GM21825 (cell line): Measurements from ENCODE around the gene RARB.

Source experiments
- ATAC-seq: cut with Tn5 transposase; IDR thresholded peaks from one replicate; pipeline ENCODE4 v1.9.1; 2021; ENCODE audit warnings: mild to moderate bottlenecking, moderate library complexity; ENCODE audit not compliant: unreplicated experiment

The RARB gene

GRCh38 chr3:25500706-25501210 lies 72.7 kb downstream of the RARB start:
- ATAC-seq: no peak

GRCh38 chr3:25502233-25502632 lies 74.2 kb downstream of the RARB start:
- ATAC-seq: no peak

GRCh38 chr3:25503898-25504301 lies 75.8 kb downstream of the RARB start:
- ATAC-seq: no peak

DNA sequence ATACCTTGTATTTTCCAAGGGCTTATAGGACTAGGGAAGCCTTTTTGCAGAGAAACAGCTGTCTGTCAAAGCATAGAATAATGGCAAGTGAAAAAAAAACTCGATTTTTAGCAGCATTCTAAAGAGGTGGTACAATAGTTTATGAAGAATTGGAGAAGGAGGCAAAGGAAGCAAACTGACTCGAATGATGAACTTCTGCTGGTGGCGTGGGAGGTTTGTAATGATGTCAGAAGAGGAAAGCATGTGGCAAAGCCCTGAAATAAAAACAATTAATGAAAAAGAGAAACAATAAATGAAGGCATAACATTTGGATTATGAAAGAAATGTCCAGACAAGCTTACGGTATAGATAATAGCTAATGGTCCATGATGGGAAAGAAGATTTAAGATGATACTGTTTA lies 77.5 kb downstream of the RARB start:
- no peak for ATAC-seq

DNA sequence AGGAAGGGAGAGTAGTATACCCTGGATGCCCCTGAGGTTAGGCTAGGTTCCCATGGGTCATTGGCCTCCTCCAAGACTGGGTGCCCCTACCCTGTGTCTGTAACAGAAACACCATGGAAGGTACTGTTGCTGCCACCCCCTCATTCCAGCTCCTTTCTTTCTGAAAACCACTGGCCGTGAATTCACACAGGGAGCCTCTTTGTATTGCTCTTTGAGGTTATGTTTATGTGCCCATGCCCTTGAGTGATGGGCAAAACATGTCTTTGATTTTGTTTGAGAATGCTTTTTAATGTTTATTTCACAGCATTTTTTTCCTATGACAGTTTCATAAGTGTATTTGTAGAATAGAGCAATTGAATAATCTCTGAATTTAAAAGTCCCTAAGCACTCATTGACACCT lies 79.7 kb downstream of the RARB start:
- ATAC-seq: no peak

GRCh38 chr3:25508433-25508832 lies 80.4 kb downstream of the RARB start:
- no peak for ATAC-seq

GRCh38 chr3:25508901-25509300 lies 80.8 kb downstream of the RARB start:
- ATAC-seq: no peak

DNA sequence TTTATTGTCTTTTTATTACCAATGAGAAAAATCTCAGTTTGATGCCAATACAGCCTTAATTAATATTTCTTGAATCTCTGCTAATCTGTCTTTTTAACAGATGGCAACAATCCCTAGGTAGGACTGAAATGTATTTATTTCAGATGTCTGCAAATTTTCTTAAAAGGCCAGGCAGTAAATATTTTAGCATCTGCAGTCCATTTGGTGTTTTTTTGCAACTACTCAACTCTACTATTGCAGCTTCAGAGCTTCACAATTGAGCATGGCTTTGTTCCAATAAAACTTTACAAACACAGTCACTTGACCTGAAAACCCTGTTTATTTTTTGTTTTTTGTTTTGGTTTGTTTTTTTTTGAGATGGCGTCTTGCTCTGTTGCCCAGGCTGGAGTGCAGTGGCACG lies 82.7 kb downstream of the RARB start:
- ATAC-seq: no peak

GRCh38 chr3:25511972-25512721 lies 84.1 kb downstream of the RARB start:
- no peak for ATAC-seq

- ATAC-seq: no peak
Observed at GRCh38 chr3:25513642-25514266, 85.7 kb downstream of the RARB start.

DNA sequence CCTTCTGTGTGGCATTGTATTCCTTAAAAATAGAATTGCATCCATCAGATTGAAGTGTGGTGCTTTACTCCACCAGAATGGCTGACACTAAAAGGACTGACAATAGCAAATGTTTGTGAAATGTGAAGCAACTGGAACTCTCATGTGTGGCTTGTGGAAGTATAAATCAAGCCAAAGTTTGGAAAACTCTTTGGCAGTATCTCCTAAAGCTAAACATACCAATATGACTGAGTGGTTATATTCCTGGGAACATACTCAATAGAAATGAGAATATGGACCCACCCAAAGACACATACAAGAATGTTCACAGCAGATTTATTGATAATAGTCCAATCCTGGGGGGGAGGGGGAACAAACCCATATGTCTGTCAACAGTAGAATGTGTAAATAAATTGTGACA lies 87.1 kb downstream of the RARB start:
- ATAC-seq: no peak

GRCh38 chr3:25520926-25521559 lies 93.0 kb downstream of the RARB start:
- ATAC-seq: no peak

DNA sequence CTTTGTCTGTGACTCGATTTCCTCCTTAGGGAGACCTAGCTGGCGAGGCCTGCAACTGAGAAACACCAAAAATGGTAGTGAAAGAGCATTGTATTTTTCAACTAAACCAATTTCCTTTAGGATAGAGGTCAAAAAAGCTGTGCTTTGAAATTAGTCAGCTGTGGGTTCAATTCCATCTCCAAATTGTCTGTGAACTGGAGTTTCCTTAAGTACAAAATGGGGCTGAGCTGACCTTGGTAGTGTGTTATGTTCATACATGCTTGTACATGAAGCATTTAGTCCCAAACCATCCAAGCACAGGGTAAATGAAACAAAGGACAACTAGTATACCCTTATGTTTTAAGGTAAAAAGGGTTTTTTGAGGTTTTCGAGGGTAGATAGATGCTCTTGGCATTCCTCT lies 99.3 kb downstream of the RARB start:
- no peak for ATAC-seq

- no peak for ATAC-seq
Observed at GRCh38 chr3:25527801-25528200, 99.7 kb downstream of the RARB start.

GRCh38 chr3:25531971-25532370 lies 103.9 kb downstream of the RARB start:
- no peak for ATAC-seq

DNA sequence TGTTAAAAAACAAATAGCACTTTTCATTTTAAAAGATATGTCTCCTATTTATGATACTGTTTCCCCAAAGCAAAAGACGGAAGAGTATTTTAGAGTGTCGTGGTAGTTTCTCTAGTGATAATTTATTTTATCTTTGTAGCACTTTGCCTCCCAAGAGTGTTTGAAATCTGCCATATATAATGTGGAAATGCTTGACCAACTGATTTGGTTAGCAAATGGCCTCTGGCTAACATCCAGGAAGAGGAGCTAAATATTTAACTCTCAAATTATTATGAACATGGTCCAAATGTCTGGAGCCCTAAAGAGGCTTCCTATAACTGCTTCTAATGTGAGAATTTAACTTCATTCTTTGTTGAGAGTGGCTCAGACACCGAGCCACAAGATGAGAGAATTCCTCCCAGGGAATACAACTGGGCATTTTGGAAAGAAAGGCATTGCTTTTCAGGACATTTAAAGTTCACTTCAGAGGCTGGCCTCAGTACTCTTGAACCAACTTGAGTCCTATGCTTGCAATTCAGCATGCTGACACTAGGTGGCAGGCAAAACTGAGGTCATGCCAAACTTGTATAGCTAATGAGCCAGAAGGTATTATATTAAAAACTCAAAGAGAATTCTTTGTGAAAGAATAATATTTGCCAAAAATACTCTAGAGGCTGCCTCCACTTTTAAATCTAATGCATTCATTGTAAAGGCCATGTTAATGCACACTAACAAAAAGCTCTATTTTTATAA lies 104.5 kb downstream of the RARB start:
- ATAC-seq: no peak

GRCh38 chr3:25533399-25533798 lies 105.3 kb downstream of the RARB start:
- no peak for ATAC-seq

DNA sequence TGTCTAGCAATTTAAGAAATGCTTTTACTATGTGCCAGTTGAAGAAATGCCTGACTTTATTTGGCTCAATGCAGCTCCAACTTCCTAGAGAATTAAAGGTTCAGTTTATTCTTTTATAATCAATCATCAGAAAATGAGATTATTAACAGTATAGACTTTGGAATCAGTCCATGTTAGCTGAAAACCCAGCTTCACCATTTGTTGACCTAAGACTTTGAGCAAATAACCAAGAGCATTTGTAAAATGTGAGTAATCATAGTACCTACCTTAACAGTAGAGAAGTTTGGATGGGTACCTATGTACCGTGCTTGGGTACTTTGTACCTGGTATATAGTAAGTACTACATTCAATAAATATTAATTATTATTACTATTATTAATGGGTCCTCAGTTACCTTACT lies 105.9 kb downstream of the RARB start:
- ATAC-seq: no peak

- no peak for ATAC-seq
Observed at GRCh38 chr3:25536521-25537391, 108.7 kb downstream of the RARB start.

- ATAC-seq: no peak
Observed at GRCh38 chr3:25537516-25537915, 109.5 kb downstream of the RARB start.
